CD4-positive, alpha-beta T cell treated with Interferon gamma for 1 hour (primary cell): ENCODE results near the gene LMAN2L.

Source experiments
- DNase-seq: peaks from one replicate; pipeline ENCODE4 v3.0.0-alpha.2; 2020

LMAN2L gene

GRCh38 chr2:96739633-96740428 is at the start of gene LMAN2L:
LMAN2L (minus strand) TSS chr2:96740064; CDS start chr2:96740040, 24 bp downstream.
- DNase-seq: peak; percentile 97

- DNase-seq: no peak
Measured at GRCh38 chr2:96789245-96789617, 49.4 kb upstream of the LMAN2L start.

- DNase-seq: no peak
Measured at GRCh38 chr2:96788442-96789244, 48.8 kb upstream of the LMAN2L start.

GRCh38 chr2:96787411-96787810 is 47.5 kb upstream of the LMAN2L start:
- no peak for DNase-seq

- DNase-seq: no peak
Measured at GRCh38 chr2:96783388-96783787, 43.5 kb upstream of the LMAN2L start.

- no peak for DNase-seq
Measured at GRCh38 chr2:96775160-96775559, 35.3 kb upstream of the LMAN2L start.

- DNase-seq: peak; percentile 44
Measured at GRCh38 chr2:96773922-96774321, 34.1 kb upstream of the LMAN2L start.

- no peak for DNase-seq
Measured at GRCh38 chr2:96772903-96773671, 33.2 kb upstream of the LMAN2L start.

- no peak for DNase-seq
Measured at GRCh38 chr2:96771796-96772618, 32.1 kb upstream of the LMAN2L start.

- no peak for DNase-seq
Measured at GRCh38 chr2:96770442-96771202, 30.8 kb upstream of the LMAN2L start.

- DNase-seq: no peak
Measured at GRCh38 chr2:96769814-96770213, 29.9 kb upstream of the LMAN2L start.

- DNase-seq: no peak
Measured at GRCh38 chr2:96768083-96768561, 28.3 kb upstream of the LMAN2L start.

GRCh38 chr2:96767135-96767871 is 27.4 kb upstream of the LMAN2L start:
- no peak for DNase-seq

- no peak for DNase-seq
Measured at GRCh38 chr2:96764253-96764637, 24.4 kb upstream of the LMAN2L start.

- DNase-seq: no peak
Measured at GRCh38 chr2:96763511-96764252, 23.8 kb upstream of the LMAN2L start.

GRCh38 chr2:96762529-96763311 is 22.9 kb upstream of the LMAN2L start:
- DNase-seq: no peak

GRCh38 chr2:96760986-96761832 is 21.3 kb upstream of the LMAN2L start:
- no peak for DNase-seq
